Kidney (tissue), 14 donors: ENCODE results near the gene SGCA. TPM values are rescaled to one million over a fixed set of nuclear protein-coding genes. Genes with fewer than 3 reads are reported as not detected.

Experiments
- DNase-seq, 5 donors: peaks; one replicate each; pipeline ENCODE4 v3.0.0-alpha.2; 2013 to 2020
- FAIRE-seq: peaks from 2 replicates; lab custom pipeline; 2012; peaks lifted over from hg19 to GRCh38; lab: Jason Lieb, UNC
- H3K27ac ChIP-seq, 2 donors: one replicate each; pipeline ENCODE4 v1.7.0; 2013; ENCODE audit warnings: low read depth in 2 of 2, low read length in 2 of 2, inconsistent platforms in 1 of 2
- H3K27me3 ChIP-seq: one replicate; pipeline ENCODE4 v1.7.1; 2013; ENCODE audit warnings: low read length, inconsistent platforms; ENCODE audit not compliant: control insufficient read depth, insufficient read depth
- H3K36me3 ChIP-seq, 3 donors: one replicate each; pipeline versions ENCODE4 v1.7.0 to v1.7.1; 2013; ENCODE audit warnings: low read length in 3 of 3, control low read depth in 1 of 3, inconsistent platforms in 1 of 3; ENCODE audit not compliant: insufficient read depth in 3 of 3, control insufficient read depth in 2 of 3
- H3K4me1 ChIP-seq, 3 donors: one replicate each; pipeline versions ENCODE4 v1.7.0 to v1.7.1; 2013; ENCODE audit warnings: low read length in 3 of 3, inconsistent platforms in 1 of 3, low read depth in 1 of 3; ENCODE audit not compliant: control insufficient read depth in 2 of 3, insufficient read depth in 2 of 3
- H3K4me3 ChIP-seq, 3 donors: one replicate each; pipeline versions ENCODE4 v1.7.0 to v1.8.1; 2013; ENCODE audit warnings: low read length in 3 of 3, control low read depth in 1 of 3, inconsistent platforms in 1 of 3
- H3K9ac ChIP-seq, 3 donors: one replicate each; pipeline versions ENCODE4 v1.7.0 to v1.7.1; 2013; ENCODE audit warnings: low read length in 3 of 3, control low read depth in 1 of 3, inconsistent platforms in 1 of 3
- H3K9me3 ChIP-seq, 3 donors: one replicate each; pipeline versions ENCODE4 v1.7.0 to v1.7.1; 2013; ENCODE audit warnings: low read length in 3 of 3, control low read depth in 1 of 3, inconsistent platforms in 1 of 3; ENCODE audit not compliant: control insufficient read depth in 2 of 3, insufficient read depth in 1 of 3
- CTCF ChIP-seq: IDR thresholded peaks from 3 replicates; pipeline ENCODE4 v1.5.1; 2012; ENCODE audit warnings: mild to moderate bottlenecking, moderate library complexity, borderline replicate concordance; ENCODE audit not compliant: insufficient read depth; ENCODE audit errors: extremely low read depth
- intact Hi-C: fragments of 100-400 bp; cut with DNase I; formaldehyde crosslinking; loops from one replicate; pipeline ENCODE4 v1.11.1; 2022
- polyA plus RNA-seq: library from polyadenylated mRNA; stranded (reverse); fragments of 350-450 nt; fragmentation: Illumina TruSeq; extraction: RNeasy Lipid Tissue Mini Kit (QIAGEN cat#74804); gene quantifications from one replicate; pipeline ENCODE4 v1.2.3, GENCODE V29; 2014; ENCODE audit warnings: low read depth, low replicate concordance; ENCODE audit not compliant: insufficient read depth
- total RNA-seq: library from RNA; stranded (reverse); fragmentation: NEBNext Ultra II Directional; extraction: Animal tissue kit (Norgen Biotek cat#: 25700); gene quantifications from one replicate; pipeline ENCODE4 v1.2.1, GENCODE V29; 2021
- donor health status: control.
- donor health status: control.
- donor health status: control.
- donor health status: control.
- donor health status: control.
- donor health status: DM: yes; HTN: yes; CAD: no.
- donor health status: Normal renal cell carcinoma (clear cell type).

SGCA gene
- total and polyA plus RNA-seq, 2 donors from 2014 or later: 4.2 to 5.5 TPM

DNA sequence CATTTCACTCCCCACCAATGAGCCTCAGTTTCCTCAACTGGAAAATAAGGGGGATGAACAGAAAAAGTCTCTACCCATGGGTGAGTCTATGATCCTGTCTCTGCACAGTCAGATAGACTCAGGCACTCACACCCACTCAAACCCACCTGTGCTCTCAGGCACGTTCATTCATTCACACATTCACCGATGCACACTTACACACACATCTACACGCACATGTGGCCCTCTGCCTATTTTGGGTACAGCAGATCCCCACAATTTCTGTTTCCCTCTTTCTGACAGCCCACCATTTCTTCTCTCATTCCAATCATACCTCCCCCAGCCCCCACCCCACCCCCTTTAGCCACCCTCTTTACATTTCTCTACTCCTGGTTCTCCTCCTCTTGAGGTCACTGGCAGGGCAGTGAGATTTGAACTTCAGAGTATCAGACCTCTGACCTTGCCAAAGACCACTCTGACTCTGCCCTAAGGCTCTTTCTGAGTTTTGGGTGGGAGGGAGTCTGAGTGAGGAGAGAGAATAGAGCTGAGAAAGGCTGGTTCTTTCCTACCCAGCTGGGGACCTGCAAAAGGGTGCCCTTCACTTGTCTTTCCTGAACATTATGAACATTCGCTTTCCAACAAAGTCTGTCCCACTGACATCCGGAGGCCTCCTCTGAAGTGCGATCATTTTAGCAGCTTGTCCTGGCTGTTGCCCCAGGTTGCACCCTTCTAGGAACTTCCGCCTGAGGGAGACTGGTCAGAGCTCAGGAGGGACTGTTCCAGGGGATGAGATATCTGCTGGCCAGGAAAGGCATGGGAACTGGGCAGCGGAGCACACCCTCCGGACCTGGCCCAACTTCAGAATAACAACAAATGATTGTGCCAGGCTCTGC is 45.7 kb downstream of the SGCA start:
- FAIRE-seq (no peak), DNase-seq (peak in 3 of 5 donors; percentile 21 to 57 (median 45))
- no peaks in the 10 kb centered on the region for H3K9me3 ChIP-seq
- H3K4me3 ChIP-seq: no peak overlapping the region
- H3K27ac ChIP-seq: peak overlapping the region; percentile 9 to 43
- no peaks in the 10 kb centered on the region for H3K36me3 ChIP-seq
- TF ChIP-seq CTCF: no peak
- H3K9ac ChIP-seq: no peak overlapping the region
- H3K27me3 ChIP-seq: no peaks in the 10 kb centered on the region
- intact Hi-C loops: no loop called here
- H3K4me1 ChIP-seq: peaks cover 0 to 10% (median 8%) of the 10 kb centered on the region in 3 donors

GRCh38 chr17:50212121-50212843 is 46.5 kb downstream of the SGCA start:
- H3K9ac ChIP-seq: no peak overlapping the region
- intact Hi-C loops: no loop called here
- H3K9me3 ChIP-seq: no peaks in the 10 kb centered on the region
- no peaks in the 10 kb centered on the region for H3K27me3 ChIP-seq
- DNase-seq: peak; percentile 20 to 86 (median 48)
- H3K27ac ChIP-seq: peak overlapping the region in 1 of 2 donors; percentile 9
- no peaks in the 10 kb centered on the region for H3K36me3 ChIP-seq
- no peak for FAIRE-seq
- H3K4me1 ChIP-seq: peaks cover 0 to 10% (median 8%) of the 10 kb centered on the region in 3 donors
- no peak for TF ChIP-seq CTCF
- H3K4me3 ChIP-seq: no peak overlapping the region

- no peak overlapping the region for H3K4me3 ChIP-seq
- no peaks in the 10 kb centered on the region for H3K27me3 ChIP-seq
- intact Hi-C loops: no loop called here
- TF ChIP-seq CTCF: no peak
- H3K9ac ChIP-seq: no peak overlapping the region
- FAIRE-seq (no peak), DNase-seq (peak in 4 of 5 donors; percentile 56 to 74 (median 62))
- H3K9me3 ChIP-seq: no peaks in the 10 kb centered on the region
- H3K27ac ChIP-seq: no peak overlapping the region
- H3K36me3 ChIP-seq: no peaks in the 10 kb centered on the region
- H3K4me1 ChIP-seq: peaks cover 0 to 10% (median 8%) of the 10 kb centered on the region in 3 donors
These were observed 47.5 kb downstream of the SGCA start for GRCh38 chr17:50213026-50214022.
